Fibroblast of villous mesenchyme (primary cell): ENCODE data around the gene DRC1. TPM values are rescaled to one million over a fixed set of nuclear protein-coding genes. Genes with fewer than 3 reads are reported as not detected.

ENCODE experiments used
- DNase-seq: peaks from one replicate; pipeline ENCODE4 v3.0.0-alpha.2; 2010; ENCODE audit warnings: low read depth
- H3K4me3 ChIP-seq: 2 replicates; pipeline ENCODE4 v1.5.1; 2011; ENCODE audit warnings: low read depth, mild to moderate bottlenecking, low read length
- total RNA-seq: library from RNA; depleted of rRNA; stranded (reverse); fragments of >200 nt; gene quantifications from 2 replicates; pipeline ENCODE4 v1.2.3, GENCODE V29; 2012
- TF ChIP-seq, protein P1 (sequence below): IDR thresholded peaks from 2 replicates; pipeline ENCODE4 v1.5.1; 2012; ENCODE audit warnings: low read depth, mild to moderate bottlenecking, low read length; ENCODE audit not compliant: insufficient read depth

The DRC1 gene
- total RNA-seq, 1 donor = not detected

DNA sequence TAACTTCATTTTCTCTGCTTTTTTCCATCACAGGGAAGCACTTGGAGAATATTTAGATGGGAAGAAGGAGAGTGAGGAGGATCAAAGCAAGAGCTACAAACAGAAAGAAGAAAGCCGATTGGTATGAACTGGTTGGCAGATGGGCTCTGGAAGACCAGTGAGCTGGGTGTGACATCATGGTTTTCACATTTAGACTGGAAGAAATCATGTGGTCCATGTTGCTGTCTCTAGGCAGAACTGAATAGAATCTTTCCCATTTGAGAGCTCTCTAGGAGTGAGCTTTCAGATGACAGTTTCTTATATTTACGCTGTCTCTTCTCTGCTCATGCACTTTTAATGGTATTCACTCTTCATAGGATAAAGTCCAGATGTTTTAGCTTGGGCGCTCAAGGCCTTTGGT lies 12.6 kb downstream of the DRC1 start:
- TF ChIP-seq, protein P1, sequence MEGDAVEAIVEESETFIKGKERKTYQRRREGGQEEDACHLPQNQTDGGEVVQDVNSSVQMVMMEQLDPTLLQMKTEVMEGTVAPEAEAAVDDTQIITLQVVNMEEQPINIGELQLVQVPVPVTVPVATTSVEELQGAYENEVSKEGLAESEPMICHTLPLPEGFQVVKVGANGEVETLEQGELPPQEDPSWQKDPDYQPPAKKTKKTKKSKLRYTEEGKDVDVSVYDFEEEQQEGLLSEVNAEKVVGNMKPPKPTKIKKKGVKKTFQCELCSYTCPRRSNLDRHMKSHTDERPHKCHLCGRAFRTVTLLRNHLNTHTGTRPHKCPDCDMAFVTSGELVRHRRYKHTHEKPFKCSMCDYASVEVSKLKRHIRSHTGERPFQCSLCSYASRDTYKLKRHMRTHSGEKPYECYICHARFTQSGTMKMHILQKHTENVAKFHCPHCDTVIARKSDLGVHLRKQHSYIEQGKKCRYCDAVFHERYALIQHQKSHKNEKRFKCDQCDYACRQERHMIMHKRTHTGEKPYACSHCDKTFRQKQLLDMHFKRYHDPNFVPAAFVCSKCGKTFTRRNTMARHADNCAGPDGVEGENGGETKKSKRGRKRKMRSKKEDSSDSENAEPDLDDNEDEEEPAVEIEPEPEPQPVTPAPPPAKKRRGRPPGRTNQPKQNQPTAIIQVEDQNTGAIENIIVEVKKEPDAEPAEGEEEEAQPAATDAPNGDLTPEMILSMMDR = no peak
- peak; percentile 24 for DNase-seq
- H3K4me3 ChIP-seq = no peak overlapping the region

DNA sequence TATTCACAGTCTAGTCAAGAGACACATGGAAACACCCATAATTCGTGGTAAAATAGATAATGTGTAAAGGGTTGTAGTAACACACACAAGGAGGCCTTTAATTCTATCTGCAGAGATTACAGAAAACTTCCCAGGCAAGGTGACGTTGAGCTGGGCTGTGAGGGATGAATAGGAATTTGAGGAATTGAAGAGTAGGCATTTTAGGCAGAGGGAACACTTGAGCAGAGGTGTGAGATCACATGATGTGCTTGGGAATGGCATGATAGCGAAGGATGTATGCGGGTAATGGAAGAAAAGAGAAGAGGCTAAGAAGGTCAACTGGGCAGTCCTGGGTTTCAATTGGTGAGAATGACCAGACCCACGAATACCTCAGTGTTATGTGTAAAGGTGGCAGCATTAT lies 20.2 kb downstream of the DRC1 start:
- no peak for DNase-seq
- TF ChIP-seq, protein P1 = no peak
- no peak overlapping the region for H3K4me3 ChIP-seq

DNA sequence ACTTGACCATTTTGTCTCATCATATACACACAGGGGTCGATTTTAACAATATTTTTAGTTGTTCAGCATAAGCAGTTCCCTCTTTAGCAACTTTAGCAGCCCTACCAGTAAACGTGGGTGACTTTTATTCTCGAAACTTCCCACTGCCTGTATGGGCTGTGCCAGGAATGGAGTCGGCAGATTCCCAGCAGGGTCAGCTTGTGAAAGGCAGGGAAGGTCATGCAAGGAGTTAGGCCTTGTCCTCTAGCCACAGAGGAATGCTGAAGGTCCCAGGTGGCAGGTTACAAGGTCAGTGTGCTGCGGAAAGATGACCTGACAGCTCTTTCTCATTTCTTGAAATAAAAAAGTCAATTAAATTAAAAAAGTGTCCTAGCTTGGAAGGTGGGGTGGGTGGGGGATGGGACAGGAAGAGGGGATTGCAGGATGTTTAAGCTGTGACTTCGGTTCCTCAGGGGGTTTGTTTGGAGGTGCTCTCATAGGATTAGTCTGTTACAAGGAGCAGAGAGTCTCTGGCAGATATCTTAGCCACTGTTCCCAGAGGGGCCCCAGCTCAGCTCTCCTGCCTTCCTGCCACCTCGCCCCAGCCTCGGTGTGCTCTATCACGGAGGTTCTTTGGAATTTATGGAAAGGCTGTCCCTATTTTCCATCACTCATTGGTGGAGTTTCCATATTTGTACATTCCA lies 21.4 kb downstream of the DRC1 start:
- no peak for DNase-seq
- TF ChIP-seq, protein P1 = no peak
- H3K4me3 ChIP-seq = no peak overlapping the region

DNA sequence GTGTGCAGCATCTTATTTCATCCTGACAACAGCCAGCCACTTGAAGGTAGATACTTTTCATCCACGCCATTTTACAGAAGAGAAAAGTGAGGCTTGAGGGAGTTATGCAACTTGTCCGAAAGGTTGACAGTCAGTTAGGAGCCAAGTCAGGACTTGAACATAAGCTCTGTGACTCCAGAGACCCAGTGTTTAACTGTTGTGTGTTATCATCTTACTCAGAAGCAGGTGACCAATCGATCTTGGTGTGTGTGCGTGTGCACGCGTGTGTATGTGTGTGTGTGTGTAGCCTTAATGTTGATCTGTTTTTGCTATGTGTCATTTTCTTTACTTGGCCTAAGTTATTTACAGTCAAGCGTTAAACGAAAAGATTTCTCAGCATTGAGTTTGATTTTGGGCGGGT lies 22.0 kb downstream of the DRC1 start:
- H3K4me3 ChIP-seq = no peak overlapping the region
- TF ChIP-seq, protein P1 = no peak
- DNase-seq = no peak

DNA sequence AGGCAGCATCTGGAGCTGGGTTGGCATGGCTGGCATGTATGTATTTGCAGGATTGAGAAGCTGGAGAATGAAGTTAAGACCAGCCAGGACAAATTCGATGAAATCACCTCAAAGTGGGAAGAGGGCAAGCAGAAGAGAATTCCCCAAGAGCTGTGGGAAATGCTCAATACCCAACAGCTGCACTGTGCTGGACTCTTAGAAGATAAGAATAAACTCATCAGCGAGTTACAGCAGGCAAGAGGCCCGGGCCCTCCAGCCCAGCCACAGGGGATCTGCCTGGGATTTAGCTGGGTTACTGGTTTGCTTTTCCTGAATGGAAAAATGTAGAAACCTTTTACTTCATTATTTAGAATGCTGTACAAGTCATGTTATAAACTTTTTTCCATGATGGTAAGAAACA lies 22.5 kb downstream of the DRC1 start:
- DNase-seq = no peak
- TF ChIP-seq, protein P1 = no peak
- no peak overlapping the region for H3K4me3 ChIP-seq

DNA sequence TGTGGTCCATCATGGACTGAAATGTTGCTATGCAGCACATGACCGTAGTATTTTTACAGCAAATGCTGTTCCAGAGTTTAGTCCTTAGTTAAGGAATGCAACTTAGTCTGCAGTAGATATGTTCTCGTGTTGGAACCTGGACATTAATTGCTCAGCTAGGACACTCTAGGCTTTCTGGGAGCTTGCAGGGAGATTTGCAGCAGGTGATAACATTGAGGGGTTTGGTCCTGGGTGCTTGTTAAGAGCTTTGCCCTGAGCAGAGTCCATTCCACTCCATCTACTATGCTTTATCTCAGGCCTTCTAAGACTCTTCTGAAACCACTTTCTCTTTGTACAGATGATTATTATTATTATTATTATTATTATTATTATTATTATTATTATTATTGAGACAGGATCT lies 27.1 kb downstream of the DRC1 start:
- DNase-seq = no peak
- TF ChIP-seq, protein P1 = no peak
- no peak overlapping the region for H3K4me3 ChIP-seq
